PC-9 (cell line): ENCODE results near the gene TMCC1. TPM values are rescaled to one million over a fixed set of nuclear protein-coding genes. Genes with fewer than 3 reads are reported as not detected.

Source experiments
- BruUV-seq: library from RNA; stranded (reverse); fragments of 400-500 nt; replicated peaks from 2 replicates; lab custom pipeline; 2021; lab: Mats Ljungman, UMichigan
- CTCF ChIA-PET: fragments of 300-600 bp; sonication (Branson Sonifier 250); formaldehyde crosslinking; loops from one replicate; lab custom pipeline; 2022; ENCODE audit warnings: antibody characterized with exemption; lab: Charles Lee
- POLR2A ChIA-PET: fragments of 300-600 bp; sonication (Branson Sonifier 250); formaldehyde crosslinking; loops from one replicate; lab custom pipeline; 2022; ENCODE audit warnings: antibody characterized with exemption; ENCODE audit not compliant: unreplicated experiment; lab: Charles Lee
- DNase-seq, 2 experiments: peaks; one replicate each; pipeline versions ENCODE4 v3.0.0 to v3.0.0-alpha.2; 2015 to 2022; ENCODE audit warnings: mixed read lengths in 1 of 2
- H2AFZ ChIP-seq: fragments of 200-600 bp; sonication (generic); 2 replicates; pipeline ENCODE4 v1.8.1; 2017; ENCODE audit warnings: antibody characterized with exemption
- H3F3A ChIP-seq: fragments of 200-600 bp; sonication (generic); 2 replicates; pipeline ENCODE4 v1.8.1; 2017; ENCODE audit warnings: antibody characterized with exemption, mild to moderate bottlenecking, low read depth; ENCODE audit not compliant: insufficient read depth
- H3K27ac ChIP-seq: fragments of 200-600 bp; sonication (generic); 2 replicates; pipeline ENCODE4 v1.6.1; 2016; ENCODE audit warnings: mixed run types
- H3K27me3 ChIP-seq: fragments of 200-600 bp; sonication (generic); 2 replicates; pipeline ENCODE4 v1.6.1; 2016; ENCODE audit warnings: low read depth, mixed run types; ENCODE audit not compliant: insufficient read depth
- H3K36me3 ChIP-seq: fragments of 200-600 bp; sonication (generic); 2 replicates; pipeline ENCODE4 v1.6.1; 2016; ENCODE audit warnings: low read depth, mixed run types
- H3K4me1 ChIP-seq: fragments of 200-600 bp; sonication (generic); replicated peaks from 2 replicates; pipeline ENCODE4 v1.6.1; 2016; ENCODE audit warnings: mixed run types; ENCODE audit not compliant: insufficient read depth
- H3K4me2 ChIP-seq: fragments of 200-600 bp; sonication (generic); 2 replicates; pipeline ENCODE4 v1.6.1; 2017; ENCODE audit warnings: mixed run types
- H3K4me3 ChIP-seq: fragments of 200-600 bp; sonication (generic); 2 replicates; pipeline ENCODE4 v1.6.1; 2016; ENCODE audit warnings: mixed run types
- H3K79me2 ChIP-seq: fragments of 200-600 bp; sonication (generic); 2 replicates; pipeline ENCODE4 v1.6.1; 2017; ENCODE audit warnings: low read depth, mixed run types
- H3K9me2 ChIP-seq: fragments of 200-600 bp; sonication (generic); 2 replicates; pipeline ENCODE4 v1.8.1; 2017; ENCODE audit warnings: mild to moderate bottlenecking; ENCODE audit not compliant: insufficient read depth
- H3K9me3 ChIP-seq: fragments of 200-600 bp; sonication (generic); 2 replicates; pipeline ENCODE4 v1.8.1; 2016; ENCODE audit warnings: low read depth; ENCODE audit not compliant: insufficient read depth
- H4K20me1 ChIP-seq: fragments of 200-600 bp; sonication (generic); 2 replicates; pipeline ENCODE4 v1.8.1; 2017; ENCODE audit not compliant: insufficient read depth
- CTCF ChIP-seq: fragments of 200-600 bp; sonication (generic); conservative IDR thresholded peaks from 2 replicates; pipeline ENCODE4 v1.6.1; 2017; ENCODE audit warnings: mixed run types, antibody characterized with exemption, mild to moderate bottlenecking, moderate library complexity
- EZH2 ChIP-seq: fragments of 200-600 bp; sonication (generic); IDR thresholded peaks from 2 replicates; pipeline ENCODE4 v1.8.0; 2017; ENCODE audit warnings: antibody characterized with exemption, low read depth
- intact Hi-C: fragments of 100-400 bp; cut with micrococcal nuclease; formaldehyde crosslinking; loops from one replicate; pipeline ENCODE4 v1.10.0; 2022; ENCODE audit not compliant: unreplicated experiment
- total RNA-seq: library from RNA; stranded (reverse); gene quantifications from 2 replicates; pipeline ENCODE4 v1.2.3, GENCODE V29; 2021

The TMCC1 gene
- total RNA-seq, 1 experiment from 2014 or later = 41.4 TPM

DNA sequence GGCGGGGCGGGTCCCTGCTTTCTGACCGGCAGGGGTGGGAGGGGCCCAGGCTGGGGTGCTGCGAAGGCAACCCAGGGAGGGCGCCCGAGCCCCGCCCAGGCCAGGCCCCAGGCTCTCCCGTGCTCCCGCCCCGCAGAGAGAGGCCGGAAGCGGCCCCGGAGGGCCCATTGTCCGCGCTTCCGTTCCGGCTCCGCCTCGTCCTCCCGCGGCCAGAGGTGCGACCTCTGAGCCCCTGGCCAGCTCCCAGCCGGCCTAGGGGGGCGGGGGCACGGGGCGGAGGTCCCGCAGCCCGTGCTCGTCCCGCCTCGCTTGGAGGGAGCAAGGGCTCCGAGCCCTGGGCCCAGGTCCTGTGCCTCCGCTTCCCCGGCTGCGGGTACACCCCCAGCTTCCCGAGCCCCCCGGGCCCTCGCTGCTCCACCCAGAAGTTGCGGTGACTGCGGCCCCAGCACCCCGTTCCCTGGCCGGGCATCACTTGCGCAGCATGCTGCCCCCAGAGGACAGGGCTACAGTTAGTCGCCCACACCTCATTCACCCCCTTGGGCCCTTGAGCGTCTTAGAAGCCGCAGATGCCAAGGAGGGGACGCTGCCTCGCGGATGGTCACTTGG, 266.7 kb downstream of the TMCC1 start:
- TF ChIP-seq EZH2 = no peak
- 0 out of 2 replicates have a peak, but pooled peaks have one; percentile 13 for TF ChIP-seq CTCF

DNA sequence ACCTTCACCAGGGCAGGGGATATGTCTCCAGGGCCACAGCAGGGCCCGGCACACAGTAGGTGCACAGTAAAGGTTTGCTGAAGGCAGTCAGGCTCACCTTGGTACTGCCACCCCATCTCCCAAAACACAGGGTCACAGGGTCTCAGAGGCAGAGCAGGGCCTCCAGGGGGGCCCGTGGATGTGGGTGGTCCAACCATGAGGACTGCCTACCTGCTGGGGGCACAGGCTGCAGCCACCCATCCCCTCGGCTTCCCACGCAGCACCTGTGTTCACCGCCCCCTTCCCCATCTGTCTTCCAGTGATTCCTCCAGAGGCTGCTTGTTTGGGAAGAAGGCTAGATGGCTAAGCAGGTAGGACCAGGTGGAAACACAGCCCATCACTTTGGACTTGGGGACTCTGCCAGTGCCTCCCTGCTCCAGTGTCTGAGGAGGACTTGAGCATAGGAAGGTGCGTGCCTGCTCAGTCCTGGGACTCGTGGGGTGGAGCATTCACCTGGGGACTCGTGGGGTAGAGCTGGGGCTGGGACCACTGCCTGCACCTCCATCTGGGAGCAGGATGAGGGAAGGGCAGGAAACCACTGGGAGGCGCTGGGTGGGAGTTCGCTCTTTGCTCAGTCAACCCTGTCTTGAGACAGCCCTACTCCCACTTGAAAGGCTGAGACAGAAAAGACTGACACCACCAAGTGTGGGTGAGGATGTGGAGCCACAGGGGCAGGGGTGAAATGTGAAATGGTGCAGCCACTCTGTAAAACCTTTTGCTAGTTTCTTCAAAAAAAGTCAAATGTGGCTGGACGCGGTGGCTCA, 268.2 kb downstream of the TMCC1 start:
- intact Hi-C loops = loop anchor here (5.0 kb wide), 1 partner anchor 377 kb away; no protein-coding TSS in a partner anchor
- POLR2A ChIA-PET = interaction anchor here (0.5 to 1.0 kb wide), 7 partner anchors 98 to 306 kb away, joined by 5 to 27 read pairs (median 13); partner anchors contain the start of gene IFT122
- peak overlapping the region; percentile 96 for H3K27ac ChIP-seq
- H3K4me2 ChIP-seq = peak overlapping the region; percentile 100
- H3K4me3 ChIP-seq = no peak overlapping the region; the same call in 1 of the 2 replicates
- no peak for TF ChIP-seq CTCF
- TF ChIP-seq EZH2 = no peak
- CTCF ChIA-PET = interaction anchor here (0.6 to 3.6 kb wide), 4 partner anchors 135 to 195 kb away, joined by 3 to 24 read pairs (median 14); no protein-coding TSS in a partner anchor
- H3K79me2 ChIP-seq = peaks cover 6% of the 10 kb centered on the region
- no peaks in the 10 kb centered on the region for H4K20me1 ChIP-seq
- H2AFZ ChIP-seq = peak overlapping the region; percentile 67
- H3K27me3 ChIP-seq = no peaks in the 10 kb centered on the region
- H3K36me3 ChIP-seq = no peaks in the 10 kb centered on the region
- no peaks in the 10 kb centered on the region for H3K9me3 ChIP-seq
- no peaks in the 10 kb centered on the region for H3K9me2 ChIP-seq
- H3K4me1 ChIP-seq = peaks cover 27% of the 10 kb centered on the region
- no peak for DNase-seq
- H3F3A ChIP-seq = peaks cover 28% of the 10 kb centered on the region
- no TSS peak for BruUV-seq

More for the DNA sequence above, 266.7 kb downstream of the TMCC1 start:
- Histone ChIP-seq H3K9me2 (no peaks in the 10 kb centered on the region), H3K79me2 (peaks cover 6% of the 10 kb centered on the region), H3K36me3 (no peaks in the 10 kb centered on the region), H2AFZ (peak overlapping the region; percentile 78), H3F3A (peaks cover 28% of the 10 kb centered on the region), H3K4me2 (peak overlapping the region; percentile 100), H4K20me1 (no peaks in the 10 kb centered on the region), H3K4me3 (peak overlapping the region; percentile 99), H3K9me3 (no peaks in the 10 kb centered on the region), H3K27me3 (no peaks in the 10 kb centered on the region), H3K4me1 (peaks cover 27% of the 10 kb centered on the region), H3K27ac (peak overlapping the region; percentile 96)
- ChIA-PET POLR2A (interaction anchor here (0.5 to 1.4 kb wide), 8 partner anchors 13 to 167 kb away, joined by 3 to 31 read pairs (median 9); no protein-coding TSS in a partner anchor), CTCF (interaction anchor here (0.5 to 3.6 kb wide), 8 partner anchors 21 to 200 kb away, joined by 3 to 24 read pairs (median 5); no protein-coding TSS in a partner anchor)
- intact Hi-C loops = loop anchor here (1.0 to 5.0 kb wide), 9 partner anchors 36 to 467 kb away; partner anchors contain the start of genes IFT122 and TMCC1
- BruUV-seq = TSS peak; percentile 65
- DNase-seq = peak; percentile 76 to 97
